ENCODE data around the gene NOL12.

GRCh38 chr22:37734402-37734700 lies 48.2 kb downstream of the NOL12 start:
- TF ChIP-seq, protein P1, sequence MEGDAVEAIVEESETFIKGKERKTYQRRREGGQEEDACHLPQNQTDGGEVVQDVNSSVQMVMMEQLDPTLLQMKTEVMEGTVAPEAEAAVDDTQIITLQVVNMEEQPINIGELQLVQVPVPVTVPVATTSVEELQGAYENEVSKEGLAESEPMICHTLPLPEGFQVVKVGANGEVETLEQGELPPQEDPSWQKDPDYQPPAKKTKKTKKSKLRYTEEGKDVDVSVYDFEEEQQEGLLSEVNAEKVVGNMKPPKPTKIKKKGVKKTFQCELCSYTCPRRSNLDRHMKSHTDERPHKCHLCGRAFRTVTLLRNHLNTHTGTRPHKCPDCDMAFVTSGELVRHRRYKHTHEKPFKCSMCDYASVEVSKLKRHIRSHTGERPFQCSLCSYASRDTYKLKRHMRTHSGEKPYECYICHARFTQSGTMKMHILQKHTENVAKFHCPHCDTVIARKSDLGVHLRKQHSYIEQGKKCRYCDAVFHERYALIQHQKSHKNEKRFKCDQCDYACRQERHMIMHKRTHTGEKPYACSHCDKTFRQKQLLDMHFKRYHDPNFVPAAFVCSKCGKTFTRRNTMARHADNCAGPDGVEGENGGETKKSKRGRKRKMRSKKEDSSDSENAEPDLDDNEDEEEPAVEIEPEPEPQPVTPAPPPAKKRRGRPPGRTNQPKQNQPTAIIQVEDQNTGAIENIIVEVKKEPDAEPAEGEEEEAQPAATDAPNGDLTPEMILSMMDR (IDR thresholded peaks at IDR 0.05) = no peak
- no peak for TF ChIP-seq ZFX (IDR thresholded peaks at IDR 0.05; ENCODE audit: borderline replicate concordance)

Measured in 22Rv1 (cell line).